H9 (cell line): ENCODE measurements around the gene GRIK4. TPM values are rescaled to one million over a fixed set of nuclear protein-coding genes. Genes with fewer than 3 reads are reported as not detected.

Source experiments
- DNase-seq: peaks from one replicate; pipeline ENCODE4 v3.0.0-alpha.2; 2017
- H2AFZ ChIP-seq: one replicate; pipeline ENCODE4 v1.6.1; 2013; ENCODE audit warnings: mild to moderate bottlenecking, low read length, control low read depth, moderate library complexity
- H2AK5ac ChIP-seq: 2 replicates; pipeline ENCODE4 v1.6.1; 2013; ENCODE audit warnings: low read length, control low read depth, mixed read lengths; ENCODE audit not compliant: insufficient read length
- H2BK120ac ChIP-seq: one replicate; pipeline ENCODE4 v1.6.1; 2013; ENCODE audit warnings: low read depth, mild to moderate bottlenecking, low read length, control low read depth, inconsistent platforms; ENCODE audit not compliant: poor library complexity, severe bottlenecking
- H2BK12ac ChIP-seq: 2 replicates; pipeline ENCODE4 v1.6.1; 2013; ENCODE audit warnings: low read length, control low read depth, mixed read lengths, low read depth; ENCODE audit not compliant: insufficient read length
- H2BK15ac ChIP-seq: 2 replicates; pipeline ENCODE4 v1.6.1; 2013; ENCODE audit warnings: low read depth, low read length, control low read depth
- H2BK20ac ChIP-seq: one replicate; pipeline ENCODE4 v1.6.1; 2013; ENCODE audit warnings: low read depth, mild to moderate bottlenecking, low read length, control low read depth, inconsistent platforms; ENCODE audit not compliant: poor library complexity, severe bottlenecking
- H2BK5ac ChIP-seq: 2 replicates; pipeline ENCODE4 v1.6.1; 2013; ENCODE audit warnings: low read length, control low read depth, mixed read lengths; ENCODE audit not compliant: insufficient read length
- H3K14ac ChIP-seq: 2 replicates; pipeline ENCODE4 v1.6.1; 2013; ENCODE audit warnings: low read length, control low read depth; ENCODE audit not compliant: insufficient read depth
- H3K18ac ChIP-seq: 2 replicates; pipeline ENCODE4 v1.6.1; 2013; ENCODE audit warnings: low read depth, mild to moderate bottlenecking, mixed read lengths, low read length, control low read depth; ENCODE audit not compliant: insufficient read length
- H3K23ac ChIP-seq: 2 replicates; pipeline ENCODE4 v1.6.1; 2013; ENCODE audit warnings: low read length, control low read depth, mixed read lengths, low read depth; ENCODE audit not compliant: insufficient read length
- H3K23me2 ChIP-seq: 2 replicates; pipeline ENCODE4 v1.6.1; 2013; ENCODE audit warnings: low read depth, mild to moderate bottlenecking, mixed read lengths, low read length, control low read depth; ENCODE audit not compliant: insufficient read length, poor library complexity, severe bottlenecking
- H3K27ac ChIP-seq: 2 replicates; pipeline ENCODE4 v1.5.1; 2013; ENCODE audit warnings: low read length, control low read depth, mixed read lengths, low read depth; ENCODE audit not compliant: insufficient read length
- H3K27me3 ChIP-seq: 2 replicates; pipeline ENCODE4 v1.6.1; 2013; ENCODE audit warnings: low read length, control low read depth, inconsistent platforms; ENCODE audit not compliant: insufficient read depth
- H3K4ac ChIP-seq: 2 replicates; pipeline ENCODE4 v1.6.1; 2013; ENCODE audit warnings: low read depth, mild to moderate bottlenecking, control low read depth, inconsistent platforms, low read length, moderate library complexity
- H3K4me1 ChIP-seq: 2 replicates; pipeline ENCODE4 v1.6.1; 2013; ENCODE audit warnings: low read length, control low read depth, inconsistent platforms; ENCODE audit not compliant: insufficient read depth
- H3K4me2 ChIP-seq: 2 replicates; pipeline ENCODE4 v1.6.1; 2013; ENCODE audit warnings: low read length, control low read depth, mixed read lengths; ENCODE audit not compliant: insufficient read length, insufficient read depth
- H3K56ac ChIP-seq: 2 replicates; pipeline ENCODE4 v1.6.1; 2013; ENCODE audit warnings: low read depth, mild to moderate bottlenecking, mixed read lengths, low read length, control low read depth; ENCODE audit not compliant: insufficient read length
- H3K79me1 ChIP-seq: 2 replicates; pipeline ENCODE4 v1.6.1; 2013; ENCODE audit warnings: low read depth, mild to moderate bottlenecking, moderate library complexity, low read length, control low read depth, inconsistent platforms; ENCODE audit not compliant: insufficient read depth, poor library complexity, severe bottlenecking
- H3K79me2 ChIP-seq: 2 replicates; pipeline ENCODE4 v1.6.1; 2013; ENCODE audit warnings: low read length, control low read depth, inconsistent platforms; ENCODE audit not compliant: insufficient read depth
- H3K9ac ChIP-seq: 2 replicates; pipeline ENCODE4 v1.6.1; 2013; ENCODE audit warnings: low read length, control low read depth, mixed read lengths; ENCODE audit not compliant: insufficient read length; ENCODE audit errors: extremely low read depth
- H3K9me3 ChIP-seq: one replicate; pipeline ENCODE4 v1.6.1; 2013; ENCODE audit warnings: low read depth, low read length, inconsistent platforms; ENCODE audit not compliant: control insufficient read depth
- H3T11ph ChIP-seq: one replicate; pipeline ENCODE4 v1.6.1; 2013; ENCODE audit warnings: mild to moderate bottlenecking, low read length, control low read depth, inconsistent platforms
- H4K20me1 ChIP-seq: one replicate; pipeline ENCODE4 v1.6.1; 2013; ENCODE audit not compliant: control insufficient read depth, insufficient read length, insufficient read depth
- H4K5ac ChIP-seq: 2 replicates; pipeline ENCODE4 v1.6.1; 2013; ENCODE audit warnings: low read depth, mild to moderate bottlenecking, mixed read lengths, low read length, control low read depth; ENCODE audit not compliant: insufficient read length
- H4K8ac ChIP-seq: replicated peaks from 2 replicates; pipeline ENCODE4 v1.6.1; 2013; ENCODE audit warnings: low read length, control low read depth, mixed read lengths, low read depth; ENCODE audit not compliant: insufficient read length
- H4K91ac ChIP-seq: 2 replicates; pipeline ENCODE4 v1.6.1; 2013; ENCODE audit warnings: low read depth, mild to moderate bottlenecking, moderate library complexity, mixed read lengths, low read length, control low read depth; ENCODE audit not compliant: insufficient read length
- H3K27ac Mint-ChIP-seq, 3 experiments: 2 replicates in 2 of 3; 3 replicates in 1 of 3; pipeline ENCODE4 v1.8.0; 2020 to 2021; ENCODE audit warnings: mixed read lengths in 3 of 3, mild to moderate bottlenecking in 1 of 3, moderate library complexity in 1 of 3
- H3K27me3 Mint-ChIP-seq: 2 replicates; pipeline ENCODE4 v1.8.0; 2021; ENCODE audit warnings: low read depth, mild to moderate bottlenecking, moderate library complexity, mixed read lengths
- H3K36me3 Mint-ChIP-seq, 3 experiments: 2 replicates in 2 of 3; 3 replicates in 1 of 3; pipeline ENCODE4 v1.8.0; 2020 to 2021; ENCODE audit warnings: low read depth in 3 of 3, mixed read lengths in 3 of 3; ENCODE audit not compliant: insufficient read depth in 1 of 3
- H3K4me1 Mint-ChIP-seq, 2 experiments: 2 replicates each; pipeline ENCODE4 v1.8.0; 2020; ENCODE audit warnings: mixed read lengths in 2 of 2
- H3K4me3 Mint-ChIP-seq, 2 experiments: 2 replicates in 1 of 2; 3 replicates in 1 of 2; pipeline ENCODE4 v1.8.0; 2020 to 2021; ENCODE audit warnings: mild to moderate bottlenecking in 2 of 2, mixed read lengths in 2 of 2, moderate library complexity in 1 of 2
- H3K9me3 Mint-ChIP-seq, 2 experiments: 2 replicates in 1 of 2; 3 replicates in 1 of 2; pipeline ENCODE4 v1.8.0; 2020; ENCODE audit warnings: mild to moderate bottlenecking in 2 of 2, mixed read lengths in 2 of 2, moderate library complexity in 1 of 2
- WGBS: extraction: QIAGEN DNeasy Blood & Tissue Kit; methylation state at CpG from one replicate; pipeline ENCODE4 v1.1.7; 2013; ENCODE audit warnings: missing lambda C conversion rate, low lambda C conversion rate, mixed read lengths; ENCODE audit not compliant: insufficient read length; ENCODE audit errors: extremely low coverage; 5-methylcytosine and 5-hydroxymethylcytosine counted together
- total RNA-seq: library from RNA; stranded (reverse); gene quantifications from 2 replicates; pipeline ENCODE4 v1.2.1, GENCODE V29; 2021
- TF ChIP-seq, protein P1 (sequence below): fragments of 200-600 bp; sonication (generic); conservative IDR thresholded peaks from 3 replicates; pipeline ENCODE4 v1.8.0; 2021; ENCODE audit warnings: antibody characterized with exemption, mild to moderate bottlenecking

The GRIK4 gene
- total RNA-seq, 1 experiment from 2014 or later, result 2.3 TPM

GRCh38 chr11:120814531-120815318 lies 303.2 kb downstream of the GRIK4 start:
- Histone ChIP-seq H3K27me3 (no peaks in the 10 kb centered on the region), H3T11ph (no peak overlapping the region), H3K23ac (no peak overlapping the region), H3K9me3 (no peaks in the 10 kb centered on the region), H2AK5ac (no peak overlapping the region), H3K27ac (no peak overlapping the region), H3K14ac (no peak overlapping the region; the same call in 1 of the 2 replicates), H2BK120ac (no peak overlapping the region), H4K20me1 (no peaks in the 10 kb centered on the region), H2AFZ (no peak overlapping the region), H2BK12ac (no peak overlapping the region), H3K4ac (no peak overlapping the region), H4K91ac (no peak overlapping the region), H2BK20ac (no peak overlapping the region), H2BK15ac (no peak overlapping the region), H3K79me1 (no peaks in the 10 kb centered on the region), H3K4me1 (no peaks in the 10 kb centered on the region), H3K9ac (no peak overlapping the region), H3K23me2 (no peaks in the 10 kb centered on the region), H3K56ac (no peak overlapping the region), H4K5ac (no peak overlapping the region), H3K79me2 (no peaks in the 10 kb centered on the region), H3K18ac (no peak overlapping the region), H2BK5ac (no peak overlapping the region), H4K8ac (no peak overlapping the region), H3K4me2 (no peak overlapping the region)
- Mint-ChIP-seq H3K4me1 (no peaks in the 10 kb centered on the region), H3K27ac (no peak overlapping the region; a peak in 1 of 7 replicates), H3K27me3 (peaks cover 2% of the 10 kb centered on the region), H3K4me3 (no peak overlapping the region), H3K9me3 (no peaks in the 10 kb centered on the region), H3K36me3 (no peaks in the 10 kb centered on the region)
- WGBS, result no CpG with 5 or more reads among the region's 21 CpGs
- TF ChIP-seq, protein P1, sequence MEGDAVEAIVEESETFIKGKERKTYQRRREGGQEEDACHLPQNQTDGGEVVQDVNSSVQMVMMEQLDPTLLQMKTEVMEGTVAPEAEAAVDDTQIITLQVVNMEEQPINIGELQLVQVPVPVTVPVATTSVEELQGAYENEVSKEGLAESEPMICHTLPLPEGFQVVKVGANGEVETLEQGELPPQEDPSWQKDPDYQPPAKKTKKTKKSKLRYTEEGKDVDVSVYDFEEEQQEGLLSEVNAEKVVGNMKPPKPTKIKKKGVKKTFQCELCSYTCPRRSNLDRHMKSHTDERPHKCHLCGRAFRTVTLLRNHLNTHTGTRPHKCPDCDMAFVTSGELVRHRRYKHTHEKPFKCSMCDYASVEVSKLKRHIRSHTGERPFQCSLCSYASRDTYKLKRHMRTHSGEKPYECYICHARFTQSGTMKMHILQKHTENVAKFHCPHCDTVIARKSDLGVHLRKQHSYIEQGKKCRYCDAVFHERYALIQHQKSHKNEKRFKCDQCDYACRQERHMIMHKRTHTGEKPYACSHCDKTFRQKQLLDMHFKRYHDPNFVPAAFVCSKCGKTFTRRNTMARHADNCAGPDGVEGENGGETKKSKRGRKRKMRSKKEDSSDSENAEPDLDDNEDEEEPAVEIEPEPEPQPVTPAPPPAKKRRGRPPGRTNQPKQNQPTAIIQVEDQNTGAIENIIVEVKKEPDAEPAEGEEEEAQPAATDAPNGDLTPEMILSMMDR, result no peak
- DNase-seq, result no peak
